ENCODE results near the gene WNT3A.

Gene WNT3A

DNA sequence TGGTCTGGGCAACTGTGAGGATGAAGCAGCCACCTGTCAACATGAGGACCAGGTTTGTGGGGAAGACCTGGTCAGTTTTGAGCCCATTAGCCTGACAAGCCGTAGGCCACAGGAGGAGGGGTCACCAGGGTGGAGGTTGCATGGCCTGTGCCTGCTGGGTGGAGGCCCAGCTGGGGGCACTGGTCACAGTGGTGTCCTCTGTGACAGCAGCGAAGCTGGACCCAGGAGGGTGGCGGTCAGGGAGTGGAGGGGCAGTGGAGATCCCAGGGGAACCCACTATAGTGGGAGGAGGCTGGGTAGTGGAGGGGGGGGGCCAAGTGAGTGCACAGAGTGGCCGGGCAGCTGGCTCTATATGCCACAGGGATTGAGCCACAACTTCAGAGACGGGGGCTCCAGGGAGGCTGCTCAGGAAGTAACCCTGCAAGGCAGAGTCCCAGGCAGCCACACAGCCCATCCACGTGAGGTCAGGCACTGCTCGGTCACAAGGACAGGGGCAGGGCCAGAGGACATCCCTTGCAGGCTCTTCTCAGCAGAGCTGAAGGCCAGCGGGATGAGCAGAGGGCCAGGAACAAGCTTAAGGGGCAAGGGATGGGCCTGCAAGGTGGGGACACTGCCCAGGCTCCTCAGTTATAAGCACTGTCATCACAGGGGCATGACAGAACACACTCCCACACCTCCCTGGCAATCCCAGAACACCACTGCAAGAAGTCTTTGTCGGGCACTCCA lies 98.6 kb downstream of the WNT3A start:
- peaks cover 11% of the 10 kb centered on the region; the same call in 1 of the 2 replicates for H3K36me3 ChIP-seq (ENCODE audit: insufficient read depth, low read length)
- no peak for TF ChIP-seq FOXP2 (optimal IDR thresholded peaks at IDR 0.05; ENCODE audit: control extremely low read depth, extremely low read length, insufficient read depth)
- TF ChIP-seq POLR2AphosphoS5 (IDR thresholded peaks at IDR 0.05; ENCODE audit: borderline replicate concordance, low read depth, low read length): no peak
- no peak for TF ChIP-seq EZH2 (IDR thresholded peaks at IDR 0.05)
- H3K9me3 ChIP-seq (ENCODE audit: low read depth, low read length): no peaks in the 10 kb centered on the region
- no peak for DNase-seq (ENCODE audit: low read depth, low spot score)
- H3K27ac ChIP-seq: no peak overlapping the region
- no peak overlapping the region for H3K4me3 ChIP-seq
- no peak overlapping the region for H3K9ac ChIP-seq (ENCODE audit: insufficient read length)

DNA sequence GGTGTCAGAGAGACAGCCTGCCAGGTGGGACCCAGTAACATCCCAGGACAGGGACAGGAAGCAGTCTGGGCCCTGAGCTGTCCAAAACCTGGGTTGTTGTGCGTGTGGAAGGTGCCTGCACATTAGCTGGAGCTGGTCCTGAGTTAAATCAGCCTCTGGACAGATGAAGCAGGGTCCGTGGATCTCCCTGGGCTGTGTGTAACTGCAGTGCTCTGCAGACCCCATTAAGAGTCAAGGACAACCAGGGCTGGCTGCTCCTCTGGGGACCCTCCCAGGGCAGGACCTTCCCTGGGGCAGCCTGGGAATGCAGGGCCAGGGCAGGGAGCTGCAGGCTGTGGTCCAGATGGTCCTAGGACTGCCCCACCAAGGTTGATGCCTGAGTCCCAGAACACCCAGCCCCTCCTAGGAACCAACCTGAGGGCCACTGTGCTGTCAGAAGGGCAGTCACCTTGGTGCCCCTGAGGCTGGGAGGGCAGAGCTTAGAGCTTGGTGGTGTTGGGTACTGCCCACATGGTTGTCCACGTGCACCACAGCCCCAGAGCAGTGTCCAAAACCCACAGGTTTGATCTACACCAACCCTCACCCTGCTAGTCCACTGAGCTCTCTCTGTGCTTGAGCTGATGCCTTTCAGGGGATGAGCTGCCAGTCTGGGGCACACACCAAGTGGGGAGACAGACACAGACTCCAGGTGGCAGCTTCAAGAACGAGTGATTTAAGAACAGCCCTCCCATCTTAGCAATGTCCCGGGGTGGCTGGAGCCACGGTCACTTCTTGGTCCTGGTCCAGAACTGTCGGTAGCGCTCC lies 99.4 kb downstream of the WNT3A start:
- no peak overlapping the region for H3K9ac ChIP-seq (ENCODE audit: insufficient read length)
- no peak overlapping the region for H3K4me3 ChIP-seq
- H3K36me3 ChIP-seq (ENCODE audit: insufficient read depth, low read length): peaks cover 11% of the 10 kb centered on the region; the same call in 1 of the 2 replicates
- no peak overlapping the region for H3K27ac ChIP-seq
- no peaks in the 10 kb centered on the region for H3K9me3 ChIP-seq (ENCODE audit: low read depth, low read length)
- TF ChIP-seq POLR2AphosphoS5 (IDR thresholded peaks at IDR 0.05; ENCODE audit: borderline replicate concordance, low read depth, low read length): no peak
- no peak for TF ChIP-seq FOXP2 (optimal IDR thresholded peaks at IDR 0.05; ENCODE audit: control extremely low read depth, extremely low read length, insufficient read depth)
- no peak for TF ChIP-seq EZH2 (IDR thresholded peaks at IDR 0.05)
- DNase-seq (ENCODE audit: low read depth, low spot score): no peak

DNA sequence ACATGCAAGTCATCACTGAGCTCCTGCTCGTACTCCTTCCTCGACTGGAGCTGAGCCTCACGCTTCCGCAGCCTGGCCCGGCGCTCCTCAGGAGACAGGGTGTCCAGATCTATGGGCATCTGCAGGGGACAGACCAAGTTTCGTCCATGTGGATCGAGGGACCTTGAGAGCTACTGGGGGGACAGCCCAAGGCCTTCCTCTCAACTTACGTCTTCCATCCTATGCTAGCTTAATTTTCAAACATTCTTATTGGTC lies 99.9 kb downstream of the WNT3A start:
- no peak overlapping the region for H3K27ac ChIP-seq
- H3K4me3 ChIP-seq: no peak overlapping the region
- no peak overlapping the region for H3K9ac ChIP-seq (ENCODE audit: insufficient read length)
- TF ChIP-seq EZH2 (IDR thresholded peaks at IDR 0.05) (no peak), POLR2AphosphoS5 (IDR thresholded peaks at IDR 0.05; ENCODE audit: borderline replicate concordance, low read depth, low read length) (no peak), FOXP2 (optimal IDR thresholded peaks at IDR 0.05; ENCODE audit: control extremely low read depth, extremely low read length, insufficient read depth) (no peak)
- DNase-seq (ENCODE audit: low read depth, low spot score): no peak
- H3K9me3 ChIP-seq (ENCODE audit: low read depth, low read length): no peaks in the 10 kb centered on the region
- peaks cover 11% of the 10 kb centered on the region; the same call in 1 of the 2 replicates for H3K36me3 ChIP-seq (ENCODE audit: insufficient read depth, low read length)

DNA sequence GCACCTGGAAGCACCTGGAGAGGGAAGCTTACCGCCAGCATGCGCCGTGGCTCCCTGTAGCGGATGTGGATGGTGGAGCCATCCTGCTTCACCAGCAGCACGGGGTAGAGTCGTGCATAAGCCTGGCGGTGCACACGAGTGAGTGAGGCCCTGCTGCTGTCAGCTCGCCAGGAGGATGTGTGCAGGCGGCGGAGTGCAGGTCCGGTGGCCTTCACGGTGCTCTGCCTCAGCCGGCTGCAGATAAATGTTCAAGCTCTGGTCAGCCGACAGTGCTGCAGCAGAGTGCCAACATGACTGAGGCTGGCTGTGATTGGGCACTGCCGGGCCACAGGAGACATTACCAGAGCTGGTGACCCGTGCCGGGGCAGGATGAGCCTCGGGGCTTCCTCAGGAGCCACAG lies 100.8 kb downstream of the WNT3A start:
- H3K36me3 ChIP-seq (ENCODE audit: insufficient read depth, low read length): peaks cover 11% of the 10 kb centered on the region; the same call in 1 of the 2 replicates
- H3K9ac ChIP-seq (ENCODE audit: insufficient read length): no peak overlapping the region
- peak overlapping the region; percentile 96; the same call in 1 of the 2 replicates for H3K4me3 ChIP-seq
- no peak for TF ChIP-seq FOXP2 (optimal IDR thresholded peaks at IDR 0.05; ENCODE audit: control extremely low read depth, extremely low read length, insufficient read depth)
- TF ChIP-seq EZH2 (IDR thresholded peaks at IDR 0.05): no peak
- no peak for TF ChIP-seq POLR2AphosphoS5 (IDR thresholded peaks at IDR 0.05; ENCODE audit: borderline replicate concordance, low read depth, low read length)
- no peak overlapping the region for H3K27ac ChIP-seq
- no peak for DNase-seq (ENCODE audit: low read depth, low spot score)
- no peaks in the 10 kb centered on the region for H3K9me3 ChIP-seq (ENCODE audit: low read depth, low read length)

DNA sequence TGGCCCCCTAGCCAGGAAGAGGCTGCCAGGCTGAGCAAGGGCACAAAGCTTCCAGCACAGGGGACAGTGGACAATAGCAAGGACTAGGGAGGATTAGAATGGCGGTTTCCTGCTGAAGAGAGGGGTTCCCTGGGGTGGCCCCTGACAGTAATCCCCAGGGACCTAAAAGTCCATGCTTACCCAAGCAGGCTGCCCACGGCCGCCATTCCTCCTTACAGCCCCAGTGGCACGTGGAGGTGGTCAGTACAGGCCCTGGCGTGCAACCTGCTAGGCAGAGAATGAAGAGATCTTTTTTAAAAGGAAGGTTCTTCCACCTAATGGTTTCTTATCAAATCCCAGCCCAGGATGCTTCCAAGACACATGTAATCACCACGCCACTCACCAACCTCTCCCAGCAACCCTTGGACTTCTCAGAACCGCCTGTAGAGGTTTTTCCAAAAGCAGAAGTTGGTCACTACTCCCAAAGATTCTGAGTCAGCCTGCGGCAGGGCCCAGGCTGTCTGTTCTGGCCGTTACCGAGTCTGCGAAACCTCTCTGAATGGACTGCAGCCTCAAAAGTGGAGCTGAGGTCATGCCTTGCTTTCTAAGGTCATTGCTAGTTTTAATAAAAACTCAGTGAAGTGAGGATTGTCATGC lies 101.4 kb downstream of the WNT3A start:
- Histone ChIP-seq H3K9me3 (ENCODE audit: low read depth, low read length) (no peaks in the 10 kb centered on the region), H3K4me3 (peak overlapping the region; percentile 96), H3K36me3 (ENCODE audit: insufficient read depth, low read length) (peaks cover 11% of the 10 kb centered on the region; the same call in 1 of the 2 replicates), H3K9ac (ENCODE audit: insufficient read length) (peak overlapping the region; percentile 95), H3K27ac (no peak overlapping the region)
- TF ChIP-seq FOXP2 (optimal IDR thresholded peaks at IDR 0.05; ENCODE audit: control extremely low read depth, extremely low read length, insufficient read depth) (no peak), EZH2 (IDR thresholded peaks at IDR 0.05) (no peak), POLR2AphosphoS5 (IDR thresholded peaks at IDR 0.05; ENCODE audit: borderline replicate concordance, low read depth, low read length) (no peak)
- DNase-seq (ENCODE audit: low read depth, low spot score): no peak

DNA sequence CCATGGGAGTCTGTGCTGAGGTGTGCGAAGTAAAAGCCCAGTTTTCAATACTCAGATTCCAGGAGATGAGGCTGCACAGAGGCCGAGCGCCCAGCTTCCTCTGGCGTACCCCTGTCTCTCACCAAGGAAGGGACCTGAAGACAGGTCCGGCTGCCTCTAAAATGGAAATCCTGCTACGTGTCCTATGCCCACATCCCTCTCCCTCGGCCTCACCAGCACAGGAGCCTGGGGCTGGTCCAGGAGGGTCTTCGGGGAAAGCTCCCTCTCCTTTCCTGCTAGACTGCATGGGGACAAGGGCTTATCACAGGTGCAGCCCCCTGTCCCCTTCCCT lies 101.9 kb downstream of the WNT3A start:
- H3K4me3 ChIP-seq: peak overlapping the region; percentile 96
- no peak for DNase-seq (ENCODE audit: low read depth, low spot score)
- H3K27ac ChIP-seq: no peak overlapping the region
- no peaks in the 10 kb centered on the region for H3K9me3 ChIP-seq (ENCODE audit: low read depth, low read length)
- peaks cover 11% of the 10 kb centered on the region; the same call in 1 of the 2 replicates for H3K36me3 ChIP-seq (ENCODE audit: insufficient read depth, low read length)
- TF ChIP-seq EZH2 (IDR thresholded peaks at IDR 0.05): no peak
- TF ChIP-seq POLR2AphosphoS5 (IDR thresholded peaks at IDR 0.05; ENCODE audit: borderline replicate concordance, low read depth, low read length): no peak
- no peak for TF ChIP-seq FOXP2 (optimal IDR thresholded peaks at IDR 0.05; ENCODE audit: control extremely low read depth, extremely low read length, insufficient read depth)
- H3K9ac ChIP-seq (ENCODE audit: insufficient read length): peak overlapping the region; percentile 95

DNA sequence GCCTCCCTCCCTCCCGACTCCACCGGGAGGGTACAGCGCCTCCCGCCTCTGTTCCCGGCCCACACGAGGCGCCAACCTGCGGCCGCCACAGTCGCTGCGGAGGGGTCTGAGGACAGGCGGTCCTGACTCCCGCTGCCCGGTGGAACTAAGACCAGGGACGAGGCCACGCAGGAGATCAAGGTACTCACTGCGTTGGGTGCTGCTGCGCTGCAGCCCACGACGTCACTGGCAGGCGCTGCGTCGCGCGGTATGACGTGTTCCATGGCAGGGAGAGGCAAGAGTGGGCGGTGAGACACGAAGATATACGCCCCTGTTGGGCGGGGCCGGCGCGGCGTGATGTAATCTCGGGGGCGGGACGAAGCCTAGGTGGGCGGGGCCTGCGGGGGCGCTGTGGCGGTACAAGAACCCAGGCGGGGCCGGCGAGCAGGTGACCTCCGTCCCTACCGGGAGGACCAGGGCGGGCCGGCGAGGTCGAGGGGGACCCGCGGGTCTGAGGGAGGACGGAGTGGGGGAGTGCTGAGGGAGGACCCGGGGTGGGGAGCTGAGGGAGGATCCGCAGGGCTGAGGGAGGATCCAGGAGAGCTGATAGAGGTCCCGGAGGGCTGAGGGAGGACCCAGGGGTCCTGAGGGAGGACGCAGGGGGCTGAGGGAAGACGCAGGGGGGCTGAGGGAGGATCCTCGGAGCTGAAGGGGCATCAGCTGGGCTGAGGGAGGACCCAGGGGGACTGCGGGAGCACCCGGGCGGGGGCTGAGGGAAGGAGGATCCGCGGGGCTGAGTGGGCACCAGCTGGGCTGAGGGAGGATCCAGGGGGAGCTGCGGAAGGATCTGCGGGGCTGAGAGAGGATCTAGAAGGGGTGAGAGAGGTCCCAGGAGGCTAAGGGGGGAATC lies 102.5 kb downstream of the WNT3A start, which contains the start of gene MRPL55:
MRPL55 (minus strand) TSS at position 227 of the 889 bp plus-strand sequence. CDS start 1,039 bp downstream, outside the sequence.
- Histone ChIP-seq H3K27ac (no peak within 1 kb of the TSS), H3K36me3 (ENCODE audit: insufficient read depth, low read length) (peaks cover 11% of the 10 kb centered on the region; the same call in 1 of the 2 replicates), H3K9ac (ENCODE audit: insufficient read length) (peak within 1 kb of the TSS; percentile 95), H3K4me3 (peak within 1 kb of the TSS; percentile 96), H3K9me3 (ENCODE audit: low read depth, low read length) (no peaks in the 10 kb centered on the region)
- peak; percentile 73 for DNase-seq (ENCODE audit: low read depth, low spot score)
- peak; percentile 95 for TF ChIP-seq POLR2AphosphoS5 (IDR thresholded peaks at IDR 0.05; ENCODE audit: borderline replicate concordance, low read depth, low read length)
- no peak for TF ChIP-seq FOXP2 (optimal IDR thresholded peaks at IDR 0.05; ENCODE audit: control extremely low read depth, extremely low read length, insufficient read depth)
- TF ChIP-seq EZH2 (IDR thresholded peaks at IDR 0.05): no peak
